Measurements from ENCODE around the gene B3GAT3.
A peak's percentile ranks its signal among the peaks of the same experiment; 100 is the strongest.
"Not testable (repeated sequence)": the region's sequence is repeated elsewhere in the genome, so short reads cannot be mapped to it uniquely, and the experiment has no call there.

B3GAT3 gene

GRCh38 chr11:62591448-62592145, 30.2 kb downstream of the B3GAT3 start, which contains the start of gene TUT1:
Gene TUT1, minus strand, starts transcription at chr11:62591523. Its CDS starts 38 bp downstream, at chr11:62591485.
- peak within 1 kb of the TSS; percentile 80 for H3K4me3 ChIP-seq (ENCODE audit: control insufficient read depth, low read depth, low read length)
- peak; percentile 98 for DNase-seq (ENCODE audit: low read depth)
- TF ChIP-seq CTCF (IDR thresholded peaks at IDR 0.05; ENCODE audit: control insufficient read depth, insufficient read depth, low read depth, low read length, missing control alignments) = no peak

- H3K4me3 ChIP-seq (ENCODE audit: control insufficient read depth, low read depth, low read length) = no peak overlapping the region
- DNase-seq (ENCODE audit: low read depth) = no peak
- peak; percentile 30 for TF ChIP-seq CTCF (IDR thresholded peaks at IDR 0.05; ENCODE audit: control insufficient read depth, insufficient read depth, low read depth, low read length, missing control alignments)
These were observed 32.7 kb downstream of the B3GAT3 start for GRCh38 chr11:62588966-62589637.

- H3K4me3 ChIP-seq (ENCODE audit: control insufficient read depth, low read depth, low read length); DNase-seq (ENCODE audit: low read depth): not testable (repeated sequence)
These were observed 36.4 kb downstream of the B3GAT3 start for GRCh38 chr11:62585356-62585755.

- H3K4me3 ChIP-seq (ENCODE audit: control insufficient read depth, low read depth, low read length); DNase-seq (ENCODE audit: low read depth): not testable (repeated sequence)
These were observed 40.1 kb downstream of the B3GAT3 start for GRCh38 chr11:62581735-62582134.

- no peak overlapping the region for H3K4me3 ChIP-seq (ENCODE audit: control insufficient read depth, low read depth, low read length)
- no peak for TF ChIP-seq CTCF (IDR thresholded peaks at IDR 0.05; ENCODE audit: control insufficient read depth, insufficient read depth, low read depth, low read length, missing control alignments)
These were observed 40.6 kb downstream of the B3GAT3 start for GRCh38 chr11:62580959-62581715.

GRCh38 chr11:62579252-62579651, 42.5 kb downstream of the B3GAT3 start:
- no peak for TF ChIP-seq CTCF (IDR thresholded peaks at IDR 0.05; ENCODE audit: control insufficient read depth, insufficient read depth, low read depth, low read length, missing control alignments)
- H3K4me3 ChIP-seq (ENCODE audit: control insufficient read depth, low read depth, low read length) = no peak overlapping the region
- DNase-seq (ENCODE audit: low read depth) = no peak

More at GRCh38 chr11:62580959-62581715, 40.6 kb downstream of the B3GAT3 start:
- DNase-seq (ENCODE audit: low read depth) = no peak

- no peak for TF ChIP-seq CTCF (IDR thresholded peaks at IDR 0.05; ENCODE audit: control insufficient read depth, insufficient read depth, low read depth, low read length, missing control alignments)
- DNase-seq (ENCODE audit: low read depth) = no peak
- no peak overlapping the region for H3K4me3 ChIP-seq (ENCODE audit: control insufficient read depth, low read depth, low read length)
These were observed 43.2 kb downstream of the B3GAT3 start for GRCh38 chr11:62578541-62578940.

All from AG09309 (cell line).